Muscle layer of duodenum (tissue), 2 donors: ENCODE results near the gene LTB4R2.

Source experiments
- H3K27ac ChIP-seq: one replicate; pipeline ENCODE4 v1.7.0; 2013; ENCODE audit warnings: mild to moderate bottlenecking, low read length
- H3K27me3 ChIP-seq: one replicate; pipeline ENCODE4 v1.7.0; 2013; ENCODE audit warnings: low read depth, mild to moderate bottlenecking, control low read depth, low read length
- H3K36me3 ChIP-seq, 2 donors: one replicate each; pipeline ENCODE4 v1.7.0; 2013; ENCODE audit warnings: low read length in 2 of 2, control low read depth in 1 of 2, mild to moderate bottlenecking in 1 of 2; ENCODE audit not compliant: insufficient read depth in 2 of 2, control insufficient read depth in 1 of 2
- H3K4me1 ChIP-seq, 2 donors: one replicate each; pipeline ENCODE4 v1.7.0; 2013; ENCODE audit warnings: low read length in 2 of 2, mild to moderate bottlenecking in 2 of 2, control low read depth in 1 of 2, moderate library complexity in 1 of 2; ENCODE audit not compliant: insufficient read depth in 2 of 2, control insufficient read depth in 1 of 2
- H3K4me3 ChIP-seq, 2 donors: one replicate each; pipeline ENCODE4 v1.7.0; 2013; ENCODE audit warnings: low read length in 2 of 2, low read depth in 1 of 2, mild to moderate bottlenecking in 1 of 2
- H3K9me3 ChIP-seq, 2 donors: one replicate each; pipeline ENCODE4 v1.7.0; 2013; ENCODE audit warnings: low read length in 2 of 2, control low read depth in 1 of 2, mild to moderate bottlenecking in 1 of 2; ENCODE audit not compliant: control insufficient read depth in 1 of 2
- donor health status: healthy.

LTB4R2 gene

DNA sequence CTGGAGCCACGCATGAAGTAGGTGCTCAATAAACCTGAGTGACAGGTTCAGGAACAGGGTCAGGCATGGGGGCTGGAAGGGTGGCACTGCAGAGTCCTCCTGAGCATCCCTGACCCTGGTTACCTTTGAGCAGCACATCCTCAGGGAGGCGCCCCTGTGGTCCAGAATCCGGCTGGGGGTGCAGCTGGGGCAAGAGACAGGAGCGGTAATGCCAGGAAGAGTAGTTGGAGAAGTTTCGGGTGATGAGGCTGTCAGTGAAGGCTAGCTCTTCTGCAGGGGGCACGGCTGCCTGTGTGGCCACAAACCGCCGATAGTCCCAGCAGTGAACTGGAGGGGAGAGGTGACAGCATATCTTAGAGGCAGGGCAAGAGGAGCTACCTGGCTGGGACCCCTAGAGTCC, 40.6 kb upstream of the LTB4R2 start:
- Histone ChIP-seq H3K4me3 (no peak overlapping the region), H3K9me3 (no peaks in the 10 kb centered on the region), H3K4me1 (peaks cover 4 to 10% of the 10 kb centered on the region in 2 donors), H3K36me3 (peaks cover 28 to 38% of the 10 kb centered on the region in 2 donors), H3K27me3 (no peaks in the 10 kb centered on the region), H3K27ac (no peak overlapping the region)

DNA sequence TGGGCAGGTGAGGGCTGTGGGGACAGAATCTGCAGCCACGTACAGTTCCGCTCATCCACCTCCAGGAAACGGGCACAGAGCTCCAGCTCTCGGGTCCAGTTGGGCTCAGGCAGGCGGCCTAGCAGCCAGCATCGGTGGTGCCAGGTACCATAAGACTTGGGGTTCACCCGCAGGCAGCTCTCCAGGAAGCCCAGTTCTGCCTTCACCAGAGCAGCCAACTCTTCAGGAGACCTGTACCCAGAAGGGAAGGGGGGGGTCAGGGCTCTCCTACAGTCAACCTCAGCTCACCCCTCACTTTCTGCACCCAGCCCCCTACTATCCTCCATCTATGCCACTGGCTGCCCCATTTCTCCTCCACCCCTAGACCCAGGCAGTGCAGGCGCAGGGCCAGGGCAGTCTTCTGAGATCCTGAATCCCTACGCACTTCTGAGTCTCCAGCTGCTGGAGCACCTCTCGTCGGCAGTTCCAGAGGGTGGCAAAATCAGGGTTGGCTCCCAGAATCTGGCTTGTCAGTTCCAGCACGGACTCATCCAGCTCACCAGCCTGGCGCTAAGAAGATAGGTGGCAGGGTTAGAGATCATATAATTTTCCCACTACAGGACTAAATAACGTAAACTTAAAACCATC, 39.9 kb upstream of the LTB4R2 start:
- Histone ChIP-seq H3K4me1 (peaks cover 4 to 10% of the 10 kb centered on the region in 2 donors), H3K36me3 (peaks cover 28 to 35% of the 10 kb centered on the region in 2 donors), H3K27me3 (no peaks in the 10 kb centered on the region), H3K4me3 (no peak overlapping the region), H3K27ac (no peak overlapping the region), H3K9me3 (no peaks in the 10 kb centered on the region)

DNA sequence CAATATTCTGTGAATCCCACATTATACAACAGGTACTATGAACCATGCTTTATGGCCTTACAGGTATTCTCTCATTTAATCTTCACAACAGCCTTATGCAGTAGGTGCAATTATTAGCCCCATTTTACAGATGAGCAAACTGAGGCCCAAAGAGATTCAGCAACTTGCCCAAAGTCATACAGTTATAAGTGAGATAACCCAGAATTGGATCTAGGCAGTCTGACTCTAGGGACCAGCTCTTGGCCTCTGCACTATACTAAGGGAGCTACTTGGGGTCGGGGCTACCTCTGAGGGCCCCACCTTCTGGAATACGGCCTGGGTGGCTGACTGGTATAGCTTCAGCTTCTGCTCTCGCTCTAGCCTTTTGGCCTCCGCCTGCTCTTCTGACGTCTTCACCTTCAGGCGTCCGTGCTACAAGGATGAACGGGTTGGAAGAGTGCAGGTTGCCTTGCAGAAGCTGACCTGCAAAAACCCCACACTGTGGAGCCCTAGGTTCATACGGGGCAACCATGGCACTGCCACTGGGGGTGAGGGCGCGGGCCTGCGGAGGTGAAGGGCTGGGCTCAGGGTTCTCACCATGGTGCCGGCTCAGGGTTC, 39.3 kb upstream of the LTB4R2 start:
- H3K36me3 ChIP-seq, result peaks cover 28% of the 10 kb centered on the region in 2 donors
- H3K4me3 ChIP-seq, result peak overlapping the region; percentile 80 to 82
- H3K27me3 ChIP-seq, result no peaks in the 10 kb centered on the region
- peak overlapping the region; percentile 92 for H3K27ac ChIP-seq
- no peaks in the 10 kb centered on the region for H3K9me3 ChIP-seq
- H3K4me1 ChIP-seq, result peaks cover 4 to 10% of the 10 kb centered on the region in 2 donors

DNA sequence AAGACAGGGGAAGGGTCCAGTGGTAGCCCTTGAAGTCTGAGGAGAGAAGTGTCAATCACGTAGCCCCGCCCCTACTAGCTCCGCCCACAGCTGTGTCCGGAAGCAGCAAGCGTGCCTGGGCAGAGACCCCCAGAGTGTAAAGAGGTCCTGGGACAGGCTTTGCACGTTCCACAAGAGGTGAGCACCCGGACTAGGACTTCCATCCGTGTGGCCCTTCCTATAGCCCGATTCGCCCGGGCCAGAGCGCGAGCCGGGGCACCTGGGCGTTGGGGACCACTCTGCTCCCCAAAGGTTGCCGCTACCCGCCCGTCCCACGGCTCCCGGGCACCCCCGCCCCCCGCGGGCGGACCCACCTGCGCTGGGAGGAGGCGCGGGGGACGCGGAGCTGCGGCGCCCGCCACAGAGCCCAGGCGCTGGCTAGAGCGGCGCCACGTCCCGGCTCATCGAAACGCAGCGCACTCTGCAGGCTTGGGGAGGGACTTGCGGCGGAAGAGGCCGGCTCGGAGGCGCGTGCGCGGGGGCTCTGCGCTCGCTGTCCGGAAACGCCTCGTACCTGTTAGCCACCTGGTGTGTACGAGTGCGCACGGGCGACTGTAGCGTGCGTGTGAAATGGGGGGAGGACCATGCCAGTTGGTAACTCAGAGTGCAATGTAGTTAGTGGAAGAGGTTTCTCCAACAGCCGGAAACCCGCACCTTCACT, 38.7 kb upstream of the LTB4R2 start, which contains the start of gene RABGGTA:
Gene RABGGTA, minus strand, starts transcription at position 464 of the 700 bp plus-strand sequence. CDS start 482 bp downstream, outside the sequence.
- H3K27me3 ChIP-seq, result no peaks in the 10 kb centered on the region
- peaks cover 24 to 25% of the 10 kb centered on the region in 2 donors for H3K36me3 ChIP-seq
- H3K27ac ChIP-seq, result peak within 1 kb of the TSS; percentile 92
- no peaks in the 10 kb centered on the region for H3K9me3 ChIP-seq
- peak within 1 kb of the TSS; percentile 80 to 82 for H3K4me3 ChIP-seq
- peaks cover 4 to 10% of the 10 kb centered on the region in 2 donors for H3K4me1 ChIP-seq

DNA sequence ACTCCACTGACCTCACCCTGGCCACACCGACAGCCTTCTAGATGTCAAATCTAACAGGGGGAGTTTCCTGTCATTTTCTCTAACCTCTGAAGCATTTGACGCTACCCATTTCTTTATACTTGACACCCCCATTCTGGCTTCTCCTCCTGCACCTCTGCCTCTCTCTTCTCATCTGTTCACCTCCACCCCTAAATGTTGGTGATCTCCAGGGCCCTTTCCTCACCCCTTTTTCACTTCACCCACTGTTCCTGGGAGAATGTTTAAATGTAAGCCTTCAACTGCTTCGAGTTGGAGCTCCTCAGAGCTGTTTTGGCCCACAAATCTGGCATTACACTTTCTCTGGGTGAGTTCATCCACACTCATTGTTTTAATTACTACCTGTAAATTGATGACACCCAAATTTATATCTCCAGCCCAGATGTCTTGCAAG, 38.1 kb upstream of the LTB4R2 start:
- Histone ChIP-seq H3K36me3 (peaks cover 18 to 19% of the 10 kb centered on the region in 2 donors), H3K4me1 (peaks cover 4 to 10% of the 10 kb centered on the region in 2 donors), H3K27ac (peak overlapping the region; percentile 92), H3K27me3 (no peaks in the 10 kb centered on the region), H3K9me3 (no peaks in the 10 kb centered on the region), H3K4me3 (peak overlapping the region; percentile 80 to 82)

DNA sequence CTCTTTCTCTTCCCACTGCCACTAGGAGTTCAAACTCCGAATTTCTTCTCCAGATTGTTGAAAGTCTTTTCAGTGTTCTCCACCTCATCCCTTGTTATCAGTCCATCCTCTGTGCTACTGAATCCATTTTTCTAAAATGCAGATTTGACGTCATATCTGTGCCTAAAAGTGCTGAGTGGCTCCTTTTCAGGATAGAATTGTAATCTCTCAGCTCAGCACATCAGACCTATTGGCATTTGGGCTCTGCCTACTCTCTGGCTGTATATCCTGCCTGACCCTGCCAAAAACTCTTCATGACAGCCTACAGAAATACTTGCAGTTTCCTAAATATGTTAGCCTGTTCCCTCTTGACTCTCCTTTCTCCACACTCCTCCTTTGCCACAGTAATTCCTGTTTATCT, 37.5 kb upstream of the LTB4R2 start:
- Histone ChIP-seq H3K9me3 (no peaks in the 10 kb centered on the region), H3K36me3 (peaks cover 14% of the 10 kb centered on the region in 2 donors), H3K27ac (no peak overlapping the region), H3K4me1 (peaks cover 4 to 10% of the 10 kb centered on the region in 2 donors), H3K4me3 (no peak overlapping the region), H3K27me3 (no peaks in the 10 kb centered on the region)

DNA sequence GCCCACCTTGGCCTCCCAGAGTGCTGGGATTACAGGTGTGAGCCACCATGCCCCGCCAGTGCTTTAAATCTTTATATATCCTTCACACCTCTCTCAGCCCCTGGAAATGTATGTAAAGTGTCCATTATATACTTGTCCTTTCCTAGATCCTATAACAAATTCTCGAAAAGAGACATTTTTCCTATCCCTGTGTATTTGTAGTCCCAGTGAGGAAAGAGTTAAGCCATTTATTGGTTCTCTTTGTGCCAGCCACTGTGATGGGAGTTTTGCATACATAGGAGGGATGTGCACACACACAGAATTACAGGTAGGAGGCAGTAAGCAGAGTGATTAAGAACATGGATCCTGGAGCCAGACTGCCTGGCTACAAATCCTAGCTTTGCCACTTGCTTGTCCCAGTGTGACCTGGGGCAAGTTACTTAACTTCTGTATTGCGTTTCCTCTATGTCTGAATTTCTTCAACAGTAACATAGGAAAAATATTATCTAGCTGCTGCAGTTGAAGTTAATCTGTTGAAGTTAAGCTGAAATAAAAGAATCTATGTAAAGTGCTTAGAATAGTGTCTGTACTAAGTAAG, 36.4 kb upstream of the LTB4R2 start:
- H3K27me3 ChIP-seq, result no peaks in the 10 kb centered on the region
- no peak overlapping the region for H3K4me3 ChIP-seq
- H3K36me3 ChIP-seq, result peaks cover 10% of the 10 kb centered on the region in 2 donors
- no peak overlapping the region for H3K27ac ChIP-seq
- peaks cover 4 to 10% of the 10 kb centered on the region in 2 donors for H3K4me1 ChIP-seq
- H3K9me3 ChIP-seq, result no peaks in the 10 kb centered on the region

DNA sequence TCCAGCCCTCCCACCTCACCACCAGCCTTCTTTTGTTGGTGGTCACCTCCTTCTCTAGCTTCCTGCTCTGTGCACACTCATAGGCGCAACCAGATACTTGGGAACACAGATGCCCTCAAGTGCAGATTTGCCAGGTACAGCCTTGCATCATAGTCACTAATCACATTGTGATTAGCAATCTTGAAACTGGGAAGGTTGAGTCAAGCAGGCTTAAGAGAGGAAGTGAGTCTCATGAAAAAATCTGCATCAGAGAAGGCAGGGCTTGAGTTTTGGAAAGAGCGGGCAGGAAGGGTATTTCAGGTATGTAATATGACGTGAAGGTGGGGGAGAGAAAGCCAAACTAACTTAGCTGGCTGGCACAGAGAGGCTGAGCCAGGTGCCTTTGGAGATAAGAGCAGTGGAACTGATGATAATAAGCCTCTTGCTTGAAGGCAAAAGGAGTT, 35.8 kb upstream of the LTB4R2 start:
- Histone ChIP-seq H3K4me3 (no peak overlapping the region), H3K36me3 (peaks cover 5 to 7% of the 10 kb centered on the region in 2 donors), H3K27me3 (no peaks in the 10 kb centered on the region), H3K27ac (no peak overlapping the region), H3K9me3 (no peaks in the 10 kb centered on the region), H3K4me1 (peaks cover 4 to 10% of the 10 kb centered on the region in 2 donors)

DNA sequence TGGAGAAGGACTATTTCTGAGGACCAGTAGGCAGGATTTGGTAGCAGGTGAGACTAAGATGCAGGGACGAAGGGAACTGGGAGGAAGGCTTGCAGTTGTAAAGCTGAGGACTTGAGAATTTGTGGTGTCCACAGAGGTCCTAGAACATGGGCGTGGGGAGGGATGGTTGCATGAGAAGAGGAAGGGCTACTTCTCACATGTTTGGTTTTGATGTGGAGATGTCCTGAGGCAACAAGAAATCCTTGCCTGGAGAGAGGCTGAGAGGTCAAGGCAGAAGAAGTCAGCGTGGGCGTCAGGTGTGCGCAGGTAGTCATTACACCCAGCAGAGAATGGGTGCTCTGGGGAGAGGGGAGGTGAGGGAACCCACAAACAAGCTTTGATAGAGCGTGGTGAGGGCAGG, 32.9 kb upstream of the LTB4R2 start:
- no peak overlapping the region for H3K27ac ChIP-seq
- H3K9me3 ChIP-seq, result no peaks in the 10 kb centered on the region
- H3K4me1 ChIP-seq, result peaks cover under 1 to 2% of the 10 kb centered on the region in 2 donors
- no peaks in the 10 kb centered on the region for H3K36me3 ChIP-seq
- H3K4me3 ChIP-seq, result no peak overlapping the region
- no peaks in the 10 kb centered on the region for H3K27me3 ChIP-seq

DNA sequence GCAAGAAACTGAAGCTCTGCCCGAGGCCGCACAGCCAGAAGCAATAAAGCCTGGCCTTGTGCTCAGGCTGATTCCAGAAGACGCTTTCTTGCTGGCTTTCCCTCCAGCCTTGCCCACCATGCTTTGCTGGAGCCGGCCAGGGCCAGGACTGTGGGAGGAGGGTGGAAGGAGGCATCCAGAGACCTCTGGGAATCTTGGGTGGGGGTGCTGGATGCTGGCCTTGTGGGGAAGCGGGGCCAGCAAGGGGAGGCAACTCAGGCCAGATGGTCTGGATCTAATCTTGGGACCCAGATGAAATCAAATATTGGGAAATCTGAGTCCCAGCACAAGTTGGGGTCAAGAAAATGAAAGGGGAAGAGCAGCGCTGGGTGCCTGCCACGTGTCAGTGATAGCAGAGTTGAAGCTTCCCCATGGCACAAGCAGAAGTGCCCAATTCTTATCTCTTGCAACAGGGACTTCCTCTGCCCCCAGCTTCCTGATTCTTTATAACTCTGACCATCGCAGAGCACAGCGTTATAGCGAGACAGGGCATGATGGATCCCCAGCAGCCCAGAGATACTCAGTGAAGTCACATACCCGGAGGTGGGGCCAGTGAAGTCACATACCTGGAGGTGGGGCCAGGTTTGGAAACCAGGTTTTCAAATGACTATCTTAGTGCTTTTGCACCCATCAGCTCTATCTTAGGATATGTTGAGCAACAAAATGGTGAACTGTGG, 32.2 kb upstream of the LTB4R2 start:
- no peaks in the 10 kb centered on the region for H3K9me3 ChIP-seq
- no peaks in the 10 kb centered on the region for H3K36me3 ChIP-seq
- no peak overlapping the region for H3K27ac ChIP-seq
- no peaks in the 10 kb centered on the region for H3K27me3 ChIP-seq
- no peak overlapping the region for H3K4me3 ChIP-seq
- no peaks in the 10 kb centered on the region for H3K4me1 ChIP-seq
